Measurements from ENCODE around the gene VAMP2. TPM values are rescaled to one million over a fixed set of nuclear protein-coding genes. Genes with fewer than 3 reads are reported as not detected.

The VAMP2 gene
- total RNA-seq, 1 donor from 2014 or later = 87.9 TPM

DNA sequence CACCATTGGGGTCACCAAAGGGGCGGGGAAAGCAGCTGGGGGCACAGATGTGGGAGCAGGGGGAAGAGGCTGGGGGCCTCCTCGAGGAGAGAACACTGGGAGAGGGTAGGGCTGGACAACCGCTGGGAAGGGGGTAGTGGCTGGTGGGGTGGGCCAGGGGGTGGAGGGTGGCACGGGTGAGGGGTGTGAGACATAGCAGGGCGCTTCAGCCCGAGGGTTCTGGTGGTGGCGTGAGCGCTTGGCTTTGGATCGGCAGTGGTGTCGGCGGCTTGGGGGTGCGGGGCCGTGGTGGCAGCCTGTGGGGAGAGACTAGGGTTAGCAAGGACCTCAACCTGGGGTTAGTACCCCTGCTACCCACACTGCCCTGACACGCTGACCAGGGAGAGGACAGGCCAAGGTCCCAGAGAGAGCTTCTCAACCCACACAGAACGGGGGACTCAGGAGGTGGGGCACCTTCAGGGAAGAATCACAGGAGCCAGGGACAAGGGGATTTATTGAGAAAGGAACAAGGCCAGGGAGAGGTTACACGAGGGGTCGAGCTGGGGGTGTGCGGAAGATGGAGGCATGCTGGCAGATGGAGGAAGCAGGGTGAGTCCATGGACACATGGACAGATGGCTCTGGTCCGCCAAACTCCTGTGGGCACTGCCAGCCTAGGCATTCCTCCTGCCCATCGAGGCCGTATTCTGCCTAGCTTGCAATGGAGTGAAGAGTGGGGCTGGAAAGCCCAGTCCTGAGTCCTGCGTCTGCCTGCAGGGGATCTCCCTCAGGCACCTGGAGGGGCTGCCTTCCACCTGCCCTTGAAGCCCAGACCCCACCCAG, 19.0 kb downstream of the VAMP2 start:
- no peak for DNase-seq (ENCODE audit: low spot score)

DNA sequence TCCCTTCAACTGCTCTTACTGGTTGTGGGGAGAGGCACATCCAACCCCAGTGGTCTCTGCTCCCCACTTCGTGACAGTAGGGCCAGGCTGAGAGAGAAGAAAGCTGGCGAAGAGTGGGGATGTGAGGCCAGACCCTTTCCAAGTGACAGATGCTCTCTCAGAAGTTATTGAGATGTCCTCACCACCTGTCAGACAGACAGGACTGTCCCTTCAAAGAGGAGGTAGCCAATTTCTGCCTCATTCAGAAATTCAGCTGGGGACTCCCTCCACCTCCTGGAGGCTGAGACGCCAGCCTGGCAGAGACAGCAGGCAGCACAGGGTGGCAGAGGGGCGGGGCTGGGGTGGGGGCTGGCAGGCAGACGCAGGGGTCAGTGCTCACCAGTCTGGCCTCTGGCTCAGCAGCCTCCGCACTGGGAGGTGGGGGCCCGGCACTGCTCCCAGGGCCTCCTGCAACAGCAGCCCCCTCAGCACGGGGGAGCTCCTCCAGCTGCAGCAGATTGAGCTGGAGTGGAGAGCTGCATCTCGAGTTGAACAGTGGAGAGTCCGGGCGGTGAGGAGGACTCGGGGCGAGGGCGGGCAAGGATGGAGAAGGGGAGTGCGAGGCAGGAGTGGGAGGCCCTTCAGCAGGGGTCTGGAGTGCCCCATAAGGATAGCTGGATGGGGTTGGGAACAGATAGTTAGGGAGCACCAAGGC, 19.7 kb downstream of the VAMP2 start:
- DNase-seq (ENCODE audit: low spot score) = no peak

DNA sequence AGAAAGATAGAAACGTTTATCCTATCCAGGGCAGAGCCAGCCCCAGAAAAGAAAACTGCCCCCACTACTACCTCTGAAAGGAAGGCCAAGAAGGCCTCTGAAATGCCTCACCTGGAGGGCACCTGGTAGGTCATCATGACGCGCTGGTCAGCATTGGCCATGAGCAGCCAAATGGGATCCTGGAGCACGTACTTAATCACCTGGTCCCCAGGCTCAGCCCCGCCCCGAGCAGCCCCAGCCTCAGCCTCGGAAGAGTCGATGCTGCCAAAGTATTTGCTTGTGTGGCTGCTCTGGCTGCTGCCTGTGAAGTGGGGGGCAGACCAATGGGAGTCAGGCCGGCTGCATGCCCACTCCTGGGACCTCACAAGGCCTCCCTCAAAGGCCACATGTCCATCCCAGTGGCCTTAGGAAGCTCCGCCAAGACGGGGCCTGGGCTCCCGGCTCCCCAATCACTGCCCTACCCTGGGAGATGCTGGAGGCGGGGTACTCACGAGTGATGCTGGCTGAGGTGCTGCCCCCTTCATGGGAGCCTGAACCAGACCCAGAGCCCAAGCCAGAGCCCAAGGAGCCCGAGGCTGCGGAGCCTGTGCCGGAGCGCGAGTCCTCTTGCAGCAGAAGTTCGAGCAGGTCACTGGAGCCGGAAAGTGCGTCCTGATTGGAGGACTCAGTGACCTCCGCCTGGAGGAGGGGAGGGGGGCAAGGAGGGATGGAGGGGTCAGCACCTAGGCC, 20.4 kb downstream of the VAMP2 start:
- DNase-seq (ENCODE audit: low spot score) = no peak

DNA sequence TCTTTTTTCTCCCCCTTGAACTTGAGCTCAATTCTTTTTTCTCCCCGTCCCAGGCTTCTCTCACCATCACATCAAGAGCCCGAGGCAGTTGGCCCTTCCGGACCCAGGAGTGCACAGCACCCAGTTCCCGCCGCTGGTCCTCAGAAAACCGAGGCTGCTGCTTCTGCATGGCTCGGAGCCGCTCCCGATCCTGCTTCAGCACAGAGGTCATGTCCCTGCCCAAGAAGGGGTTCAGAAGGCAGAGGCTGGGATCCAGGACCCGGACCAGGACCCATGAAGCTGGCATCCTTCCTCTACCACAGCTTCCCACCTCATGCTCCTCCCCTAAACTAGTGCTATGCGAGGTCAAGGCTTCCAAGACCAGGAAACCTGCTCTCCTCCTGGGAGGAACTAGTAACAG, 21.0 kb downstream of the VAMP2 start:
- DNase-seq (ENCODE audit: low spot score) = no peak

DNA sequence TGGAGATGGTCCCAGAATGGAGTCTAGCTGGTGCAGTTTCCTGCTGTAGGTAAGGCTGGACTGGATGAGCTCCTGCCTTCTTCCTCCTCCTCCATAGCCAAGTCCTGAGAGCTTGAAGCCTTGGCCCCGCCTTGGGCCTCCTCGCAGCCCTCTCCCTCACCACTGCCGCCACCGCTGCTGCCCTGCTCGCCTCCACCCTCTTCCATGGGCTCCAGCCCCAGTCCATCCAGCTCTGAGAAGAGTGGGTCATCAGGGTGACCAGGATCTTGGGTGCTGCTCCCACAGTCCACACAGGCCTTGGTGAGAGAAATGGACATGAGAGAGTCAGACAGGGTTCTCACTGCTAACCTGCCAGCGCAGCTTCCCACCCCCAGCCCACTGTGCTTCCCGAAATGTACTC, 21.7 kb downstream of the VAMP2 start:
- no peak for DNase-seq (ENCODE audit: low spot score)

DNA sequence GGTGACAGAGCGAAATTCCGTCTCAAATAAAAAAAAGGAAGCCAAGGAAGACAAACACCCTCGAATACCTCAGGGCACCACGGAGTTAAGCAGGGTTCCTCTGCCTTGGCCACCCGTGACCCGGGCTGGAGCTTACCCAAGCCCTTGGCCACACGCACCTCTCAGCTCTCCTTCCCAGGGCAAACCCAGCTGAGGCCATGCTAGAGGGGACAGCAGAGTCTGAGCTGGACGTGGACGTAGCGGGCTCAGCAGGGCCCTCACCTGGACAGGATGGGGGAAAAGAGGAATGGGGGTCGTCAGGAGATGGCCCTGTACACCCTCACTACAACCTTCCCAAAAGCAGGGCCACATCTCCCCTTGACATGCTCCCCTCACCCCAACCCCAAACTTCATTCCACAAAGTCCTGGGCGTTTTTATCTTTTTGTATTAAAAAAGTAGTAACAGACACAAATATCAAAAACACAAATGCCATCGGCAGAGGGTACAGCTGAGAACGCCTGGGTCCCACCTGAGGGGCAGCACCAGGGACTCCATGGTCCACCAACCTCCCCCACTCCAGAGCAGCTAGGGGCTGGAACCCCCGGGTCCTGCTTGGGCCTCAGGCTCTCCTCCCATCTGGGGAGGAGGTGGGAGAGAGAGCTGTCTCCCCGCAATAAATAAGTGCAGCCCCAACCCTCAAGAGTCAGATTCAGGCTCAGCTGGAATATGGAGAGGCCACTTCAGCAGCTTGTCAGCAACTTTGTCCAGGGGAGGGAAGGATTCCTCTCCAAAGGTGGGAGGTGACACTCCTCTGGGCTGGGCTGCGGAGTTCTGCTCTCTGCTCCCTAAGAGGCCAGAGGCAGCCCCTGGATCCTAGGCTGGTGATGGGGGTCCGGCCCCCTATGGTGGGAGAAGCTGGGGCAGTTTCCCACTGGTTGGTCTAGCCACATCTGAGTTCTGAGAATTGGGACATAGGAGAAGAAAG, 22.4 kb downstream of the VAMP2 start:
- DNase-seq (ENCODE audit: low spot score) = no peak

DNA sequence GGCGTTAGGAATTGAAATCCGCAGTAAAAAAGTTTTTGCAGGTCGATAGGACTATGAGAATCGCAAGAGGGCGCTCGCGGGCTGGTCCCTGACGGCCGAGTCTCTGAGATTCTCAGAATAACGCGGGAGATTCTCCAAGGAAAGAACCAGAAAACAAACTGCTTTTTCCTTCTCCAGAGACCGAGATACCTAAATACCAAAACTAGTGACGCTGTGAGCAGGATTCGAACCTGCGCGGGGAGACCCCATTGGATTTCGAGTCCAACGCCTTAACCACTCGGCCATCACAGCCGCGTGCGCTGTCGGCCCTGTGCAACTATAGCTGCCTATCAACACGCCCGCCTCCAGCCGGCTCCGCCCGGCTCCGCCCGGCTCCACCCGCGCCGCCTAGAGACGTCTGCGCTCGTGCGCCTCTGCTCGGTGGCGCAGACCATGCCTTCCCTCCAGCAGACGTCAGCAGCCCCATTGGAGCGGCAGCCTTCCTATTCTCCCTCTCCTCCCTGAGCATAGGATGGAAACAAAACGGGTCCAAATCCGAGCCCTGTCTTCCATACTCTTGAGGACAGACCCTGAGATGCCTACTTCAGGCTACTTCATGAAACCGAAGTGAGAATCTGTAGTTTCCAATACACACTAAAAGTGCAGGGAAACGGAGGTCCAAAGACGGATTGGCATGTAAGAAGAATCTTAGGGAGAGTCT, 23.9 kb downstream of the VAMP2 start:
- peak; percentile 99 for DNase-seq (ENCODE audit: low spot score)

DNA sequence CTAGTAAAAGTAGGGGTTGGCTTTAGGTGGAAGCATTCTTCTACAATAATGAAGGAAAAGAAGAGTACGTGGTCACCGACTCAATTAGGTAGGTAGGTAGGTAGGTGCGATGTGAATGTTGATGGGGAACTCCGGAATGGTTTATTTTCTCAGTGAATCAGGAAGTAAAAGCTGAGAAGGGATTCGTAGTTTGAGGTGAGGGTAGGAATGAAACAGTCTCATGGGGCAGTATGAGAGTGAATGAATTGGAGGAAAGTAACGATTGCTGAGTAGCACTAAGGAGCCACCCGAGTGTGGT, 24.4 kb downstream of the VAMP2 start:
- DNase-seq (ENCODE audit: low spot score) = no peak

DNA sequence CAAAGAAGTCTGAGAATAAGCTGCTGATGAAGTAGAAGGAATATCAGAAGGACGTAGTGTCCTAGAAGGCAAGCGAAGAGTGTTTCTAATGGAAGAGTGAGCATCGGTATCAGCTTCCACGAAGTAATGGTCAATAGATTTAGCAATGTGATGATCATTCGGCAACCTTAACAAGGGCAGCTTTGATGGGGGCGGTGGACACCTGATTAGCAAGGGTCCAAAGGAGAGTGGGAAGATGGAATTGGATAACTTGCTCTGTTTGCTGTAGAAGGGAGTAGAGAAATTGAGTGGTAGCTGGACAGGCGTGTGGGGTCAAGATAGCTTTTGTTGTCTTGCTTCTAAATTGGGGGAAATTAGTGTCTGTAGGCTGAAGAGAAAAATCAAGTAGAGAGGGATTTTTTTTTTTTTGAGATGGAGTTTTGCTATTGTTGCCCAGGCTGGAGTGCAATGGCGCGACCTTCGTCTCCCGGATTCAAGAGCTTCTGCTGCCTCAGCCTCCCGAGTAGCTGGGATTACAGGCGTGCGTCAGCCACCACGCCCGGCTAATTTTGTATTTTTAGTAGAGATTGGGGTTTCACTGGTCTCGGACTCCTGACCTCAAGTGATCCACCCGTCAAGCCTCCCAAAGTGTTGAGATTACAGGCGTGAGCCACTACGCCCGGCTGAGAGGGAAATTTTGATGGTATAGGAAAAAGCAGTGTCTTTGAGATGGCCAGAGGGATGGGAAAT, 24.9 kb downstream of the VAMP2 start:
- no peak for DNase-seq (ENCODE audit: low spot score)

DNA sequence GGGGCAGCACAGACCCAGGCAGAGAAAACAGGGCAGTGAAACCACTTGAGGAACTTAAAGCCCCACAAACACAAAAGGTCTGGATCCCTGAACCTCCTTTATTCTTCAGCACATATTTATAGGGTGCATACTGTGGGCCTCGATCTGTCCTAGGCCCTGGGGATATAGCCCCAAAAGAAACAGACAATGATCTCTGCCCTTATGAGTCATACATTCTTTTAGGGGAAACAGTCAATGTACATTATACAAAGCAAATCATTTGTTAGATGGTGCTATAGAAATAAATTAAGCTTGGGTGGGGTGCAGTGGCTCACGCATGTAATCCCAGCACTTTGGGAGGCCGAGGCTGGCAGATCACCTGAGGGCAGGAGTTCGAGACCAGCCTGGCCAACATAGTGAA, 28.8 kb downstream of the VAMP2 start:
- no peak for DNase-seq (ENCODE audit: low spot score)

DNA sequence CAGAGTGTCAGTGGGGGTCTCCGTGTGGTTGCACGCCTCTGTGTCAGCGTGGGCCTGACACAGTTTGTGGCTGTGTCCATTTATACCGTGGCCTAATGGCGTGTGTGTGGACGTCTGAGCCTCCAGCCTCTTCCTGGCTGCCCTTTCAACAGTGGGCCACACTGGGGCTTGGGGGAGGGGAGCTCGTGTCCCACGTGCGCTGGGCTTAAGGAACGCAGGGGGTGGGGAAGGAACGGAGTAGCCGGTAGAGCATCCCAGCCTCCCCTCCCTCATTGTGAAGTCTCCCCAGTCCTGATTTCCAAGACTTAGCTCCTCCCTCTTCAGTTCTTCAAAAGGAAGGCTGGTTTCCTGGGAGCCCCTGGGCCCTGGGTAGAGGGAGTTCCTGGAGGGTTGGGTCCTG, 29.3 kb downstream of the VAMP2 start:
- DNase-seq (ENCODE audit: low spot score) = no peak

DNA sequence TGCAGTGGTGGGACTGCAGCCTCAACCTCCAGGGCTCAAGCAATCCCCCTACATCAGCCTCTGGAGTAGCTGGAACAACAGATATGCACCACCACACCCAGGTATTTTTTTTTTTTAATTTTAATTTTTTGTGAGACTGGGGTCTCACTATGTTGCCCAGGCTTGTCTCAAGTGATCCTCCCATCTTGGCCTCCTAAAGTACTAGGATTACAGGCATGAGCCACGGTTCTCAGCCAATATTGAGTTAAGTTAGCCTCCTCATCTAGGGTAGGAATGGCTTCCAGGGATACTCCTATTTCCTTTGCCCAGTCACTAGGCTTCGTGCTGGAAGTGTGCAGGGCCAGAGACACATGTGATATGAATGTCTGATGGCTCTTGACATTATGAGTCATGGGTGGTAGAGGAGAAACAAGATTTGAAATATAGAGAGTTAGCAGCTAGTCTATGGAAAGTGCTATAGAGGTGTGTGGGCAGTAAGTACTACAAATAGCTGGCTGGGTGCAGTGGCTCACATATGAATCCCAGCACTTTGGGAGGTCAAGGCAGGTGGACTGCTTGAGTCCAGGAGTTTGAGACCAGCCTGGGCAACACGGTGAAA, 30.8 kb downstream of the VAMP2 start:
- DNase-seq (ENCODE audit: low spot score) = no peak

DNA sequence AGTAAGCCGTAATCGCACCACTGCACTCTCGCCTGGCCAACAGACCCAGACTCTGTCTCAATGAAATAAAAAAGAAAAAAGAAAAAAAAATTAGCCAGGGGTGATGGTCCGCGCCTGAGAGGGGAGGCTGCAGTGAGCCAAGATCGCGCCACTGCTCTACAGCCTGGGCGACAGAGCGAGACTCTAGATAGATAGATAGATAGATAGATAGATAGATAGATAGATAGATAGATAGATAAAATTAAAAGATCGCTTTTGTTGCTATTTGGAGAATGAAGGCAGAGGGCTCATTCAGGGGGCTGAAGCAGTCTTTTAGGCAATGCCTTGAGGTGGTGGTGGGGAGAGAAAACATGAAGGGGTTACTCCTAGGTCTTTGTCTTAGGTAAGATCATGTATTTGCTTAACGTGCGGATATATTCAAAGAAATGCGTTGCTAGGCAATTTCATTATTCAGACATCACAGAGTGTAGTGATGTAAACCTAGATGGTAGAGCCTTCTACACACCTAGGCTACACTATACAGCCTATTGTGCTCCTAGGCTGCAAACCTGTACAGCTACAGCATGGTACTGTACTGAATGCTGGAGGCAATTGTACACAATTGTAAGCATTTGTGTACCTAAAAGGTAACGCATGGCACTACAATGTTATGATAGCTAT, 34.5 kb downstream of the VAMP2 start:
- no peak for DNase-seq (ENCODE audit: low spot score)

DNA sequence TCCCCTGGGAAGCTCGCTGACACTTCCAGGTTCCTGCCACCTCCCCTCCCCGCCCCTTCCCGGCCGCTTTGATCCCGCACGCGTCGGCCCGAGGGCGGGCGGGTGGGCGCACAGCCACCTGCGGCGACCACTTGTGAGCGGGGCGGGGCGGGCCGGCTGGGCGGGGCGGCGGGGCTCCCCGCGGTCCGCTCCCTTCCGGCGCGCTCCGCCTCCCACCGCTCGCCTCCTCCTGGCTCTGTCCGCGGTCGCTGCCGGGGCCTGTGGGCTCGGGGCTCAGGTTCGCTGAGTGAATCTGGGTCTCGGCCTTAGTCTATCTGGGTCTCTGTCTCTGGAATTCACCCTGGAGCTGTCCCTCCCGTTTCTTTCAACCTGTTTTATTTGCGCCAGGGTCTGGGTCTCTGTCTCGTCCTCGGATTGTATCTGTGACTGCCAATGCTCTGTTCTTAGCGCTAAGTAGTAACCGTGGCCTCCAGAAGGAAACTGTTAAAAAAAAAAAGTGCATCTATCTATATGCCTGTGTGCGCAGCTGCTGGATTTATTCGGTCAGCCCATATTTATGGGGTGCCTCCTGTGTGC, 36.2 kb downstream of the VAMP2 start:
- DNase-seq (ENCODE audit: low spot score) = no peak

DNA sequence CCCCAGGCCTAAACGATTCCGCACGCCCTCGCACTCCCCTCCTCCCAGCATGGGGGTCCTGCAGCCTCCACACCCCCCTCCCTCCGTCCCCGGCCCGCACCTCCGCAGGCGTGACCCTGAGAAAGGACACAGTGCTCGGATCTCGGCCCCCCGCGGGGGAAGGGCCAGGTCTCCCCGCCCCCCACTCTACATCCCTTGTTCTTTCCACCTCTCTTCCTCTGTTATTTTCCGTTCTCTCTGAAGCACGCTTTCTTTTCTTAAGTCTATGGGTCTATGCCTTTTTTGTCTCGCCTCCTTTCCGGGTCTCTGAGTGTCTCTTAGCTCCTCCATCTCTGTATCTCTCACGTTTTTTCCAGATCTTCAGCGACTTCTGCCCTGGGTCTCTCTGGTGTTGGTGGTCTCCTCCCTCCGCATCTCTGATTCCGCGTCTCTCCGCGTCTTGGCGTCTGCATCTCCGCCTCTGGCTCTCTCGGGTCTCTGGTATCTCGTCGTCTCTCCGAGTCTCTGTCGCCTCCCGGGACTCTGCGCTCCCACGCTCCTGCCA, 36.7 kb downstream of the VAMP2 start:
- DNase-seq (ENCODE audit: low spot score) = no peak

DNA sequence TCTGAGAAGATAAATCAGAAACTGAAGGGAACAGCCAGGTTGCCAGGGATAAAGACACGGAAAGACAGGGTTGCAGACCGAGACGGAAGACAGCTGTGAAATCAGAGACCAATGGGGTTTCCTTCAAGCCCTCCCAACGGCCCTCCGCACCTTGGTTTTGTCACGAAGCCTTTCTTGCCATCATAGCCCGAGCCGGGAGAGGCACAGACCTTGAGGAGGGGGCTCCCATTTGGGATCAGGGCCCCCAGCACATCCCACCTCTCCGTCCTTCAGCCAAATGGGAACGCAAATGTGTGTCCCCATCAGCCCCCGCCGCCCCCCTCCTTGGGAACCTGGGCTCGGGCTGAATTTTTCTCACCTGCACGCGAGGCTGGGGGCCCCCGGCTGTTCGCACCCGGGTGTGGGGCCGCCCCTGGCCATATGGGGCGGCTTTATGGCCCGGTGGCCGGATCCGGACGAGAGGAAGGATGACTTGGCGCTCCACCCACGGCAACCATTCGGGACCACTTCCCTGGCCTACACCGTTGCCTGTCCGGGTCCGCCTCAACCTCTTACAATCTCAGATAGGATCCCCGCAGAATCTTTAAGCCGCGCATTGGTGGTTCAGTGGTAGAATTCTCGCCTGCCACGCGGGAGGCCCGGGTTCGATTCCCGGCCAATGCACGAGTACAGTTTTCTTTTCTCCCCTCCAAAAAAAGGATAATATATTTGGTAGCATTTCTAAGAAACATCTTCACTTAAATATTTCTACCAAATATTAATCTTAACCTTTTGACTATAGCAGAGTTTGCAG, 37.4 kb downstream of the VAMP2 start:
- peak; percentile 92 for DNase-seq (ENCODE audit: low spot score)

DNA sequence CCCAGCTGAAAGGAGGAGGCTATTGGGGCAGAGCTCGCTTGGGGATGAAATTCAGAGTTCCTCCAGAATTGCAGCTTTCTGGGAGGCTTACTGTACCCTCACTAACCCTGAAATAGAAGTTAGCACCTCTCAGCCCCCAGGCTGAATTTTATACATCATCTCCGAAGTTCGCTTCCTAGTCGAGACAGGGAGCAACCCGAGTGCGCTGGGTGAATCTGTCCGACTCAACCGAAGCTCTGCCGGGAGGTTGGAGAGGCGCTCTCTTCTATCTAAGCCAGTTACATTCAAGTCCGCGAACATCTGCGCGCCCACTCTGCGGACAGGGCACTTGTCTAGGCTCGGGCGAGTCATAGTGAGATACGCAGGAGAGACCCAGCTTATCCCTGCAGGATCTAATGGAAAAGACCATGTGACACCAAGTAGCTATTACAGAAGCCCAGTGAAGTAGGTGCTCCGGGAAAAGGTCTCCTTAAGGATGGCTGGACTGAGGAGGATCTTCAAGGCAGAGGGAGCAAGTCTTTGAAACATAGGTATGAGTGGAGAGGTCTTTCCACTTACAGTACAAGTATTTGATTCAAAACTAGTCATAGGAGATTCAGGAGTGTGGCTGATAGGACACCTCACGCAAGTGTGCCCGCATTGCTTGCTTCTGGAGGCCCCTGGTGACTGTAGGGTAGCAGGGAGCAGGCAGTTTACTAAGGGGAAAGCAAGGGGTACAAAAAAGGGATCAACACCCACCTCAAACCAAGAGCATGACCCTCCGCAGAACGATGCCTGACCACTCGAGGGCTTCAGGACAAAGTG, 38.2 kb downstream of the VAMP2 start:
- DNase-seq (ENCODE audit: low spot score) = no peak
